GM21786 (cell line): Measurements from ENCODE around the gene SLC46A3.
"Not testable (repeated sequence)": the region's sequence is repeated elsewhere in the genome, so short reads cannot be mapped to it uniquely, and the experiment has no call there.

Source experiments
- ATAC-seq: cut with Tn5 transposase; IDR thresholded peaks from one replicate; pipeline ENCODE4 v1.9.1; 2021; ENCODE audit not compliant: unreplicated experiment

Gene SLC46A3

GRCh38 chr13:28734906-28735305 is 16.1 kb upstream of the SLC46A3 start:
- ATAC-seq = no peak

GRCh38 chr13:28730762-28731161 is 12.0 kb upstream of the SLC46A3 start:
- ATAC-seq = no peak

GRCh38 chr13:28729541-28729940 is 10.8 kb upstream of the SLC46A3 start:
- ATAC-seq = no peak

GRCh38 chr13:28728642-28729041 is 9.9 kb upstream of the SLC46A3 start:
- ATAC-seq = no peak

- ATAC-seq = no peak
These were observed 6.4 kb upstream of the SLC46A3 start for GRCh38 chr13:28725046-28725610.

GRCh38 chr13:28723806-28724205 is 5.0 kb upstream of the SLC46A3 start:
- ATAC-seq = no peak

GRCh38 chr13:28719227-28720055 is 671 bp upstream of the SLC46A3 start:
- ATAC-seq = no peak

- ATAC-seq = no peak
These were observed 601 bp downstream of the SLC46A3 start for GRCh38 chr13:28718196-28718542.

GRCh38 chr13:28717170-28717569 is 1.6 kb downstream of the SLC46A3 start:
- ATAC-seq = no peak

- ATAC-seq = no peak
These were observed 2.3 kb downstream of the SLC46A3 start for GRCh38 chr13:28716511-28716910.

GRCh38 chr13:28714651-28715050 is 4.1 kb downstream of the SLC46A3 start:
- no peak for ATAC-seq

- ATAC-seq = no peak
These were observed 8.6 kb downstream of the SLC46A3 start for GRCh38 chr13:28710161-28710560.

GRCh38 chr13:28707629-28708427 is 10.9 kb downstream of the SLC46A3 start:
- ATAC-seq = peak; percentile 99

GRCh38 chr13:28705461-28706083 is 13.2 kb downstream of the SLC46A3 start:
- ATAC-seq = no peak

- no peak for ATAC-seq
These were observed 13.9 kb downstream of the SLC46A3 start for GRCh38 chr13:28704919-28705318.

- ATAC-seq = no peak
These were observed 14.5 kb downstream of the SLC46A3 start for GRCh38 chr13:28704282-28704681.

- no peak for ATAC-seq
These were observed 19.5 kb downstream of the SLC46A3 start for GRCh38 chr13:28699246-28699645.

GRCh38 chr13:28697441-28697840 is 21.3 kb downstream of the SLC46A3 start:
- ATAC-seq = no peak

- not testable (repeated sequence) for ATAC-seq
These were observed 24.9 kb downstream of the SLC46A3 start for GRCh38 chr13:28693605-28694491.

GRCh38 chr13:28685892-28686291 is 32.9 kb downstream of the SLC46A3 start:
- no peak for ATAC-seq
